NCI-H1417 treated with DMSO at 0.1 percent for 48 hours (cell line): Measurements from ENCODE around the gene TSPAN5.
A peak's percentile ranks its signal among the peaks of the same experiment; 100 is the strongest.
"Not testable (repeated sequence)": the region's sequence is repeated elsewhere in the genome, so short reads cannot be mapped to it uniquely, and the experiment has no call there.

Experiments
- DNase-seq: peaks from one replicate; lab custom pipeline; 2025; lab: John Stamatoyannopoulos, UW

TSPAN5 gene

DNA sequence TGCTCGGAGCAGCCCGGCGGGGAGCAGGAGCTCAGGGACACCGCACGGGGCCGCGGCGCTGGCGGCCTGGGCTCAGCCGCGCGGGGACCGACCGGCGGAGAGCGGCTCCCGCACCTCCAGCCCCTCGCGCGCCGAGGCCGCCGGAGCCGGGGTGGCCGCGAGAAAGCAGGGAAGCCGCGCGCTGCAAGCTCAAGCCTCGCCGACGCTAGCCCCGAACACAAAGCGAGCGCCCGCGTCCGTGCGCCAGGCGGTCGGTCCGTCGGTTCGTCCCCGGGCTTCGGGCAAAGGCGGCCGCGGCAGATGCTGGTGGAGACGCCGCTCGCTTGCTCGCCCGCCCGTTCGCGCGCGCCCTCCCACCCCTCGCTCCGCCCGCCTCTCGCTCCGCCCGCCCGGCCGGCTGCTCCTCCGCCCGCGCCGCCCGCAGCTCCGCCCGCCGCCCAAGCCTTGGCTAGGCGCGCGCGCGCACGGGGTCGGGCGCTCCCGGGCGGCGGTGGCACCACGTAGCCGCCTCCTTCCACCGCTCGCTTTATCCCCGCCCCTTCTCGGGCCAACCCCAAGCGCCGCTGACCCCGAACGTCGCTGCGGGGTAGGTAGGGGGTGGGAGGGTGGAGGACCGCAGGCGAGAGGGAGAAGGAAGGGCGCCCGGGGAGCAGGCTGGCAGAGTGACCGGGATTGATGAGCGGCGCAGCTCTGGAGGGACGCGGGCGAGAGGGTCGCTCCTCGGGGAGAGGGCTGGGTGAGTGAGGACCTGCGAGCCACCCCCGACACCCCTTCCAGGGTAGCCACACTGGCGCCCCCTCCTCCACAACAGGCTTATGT is at the start of gene TSPAN5:
TSPAN5 (minus strand) TSS at position 325 of the 819 bp plus-strand sequence.
- peak; percentile 34 for DNase-seq

DNA sequence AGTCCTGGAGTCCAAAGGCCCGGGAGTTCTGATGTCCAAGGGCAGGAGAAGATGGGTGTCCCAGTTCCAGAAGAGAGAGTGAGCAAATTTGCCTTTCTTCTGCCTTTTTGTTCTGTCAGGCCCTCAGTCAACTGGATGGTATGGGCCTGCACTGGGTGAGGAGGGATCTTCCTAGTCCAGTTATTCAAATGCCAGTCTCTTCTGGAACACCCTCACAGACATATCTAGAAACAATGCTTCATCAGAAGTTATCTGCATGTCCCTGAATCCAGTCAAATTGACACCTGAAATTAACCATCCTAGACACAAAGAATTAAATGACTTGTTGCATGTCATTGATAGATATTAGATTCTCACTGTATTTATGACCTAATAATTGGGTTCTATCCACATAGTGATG is 48.5 kb upstream of the TSPAN5 start:
- DNase-seq = no peak

DNA sequence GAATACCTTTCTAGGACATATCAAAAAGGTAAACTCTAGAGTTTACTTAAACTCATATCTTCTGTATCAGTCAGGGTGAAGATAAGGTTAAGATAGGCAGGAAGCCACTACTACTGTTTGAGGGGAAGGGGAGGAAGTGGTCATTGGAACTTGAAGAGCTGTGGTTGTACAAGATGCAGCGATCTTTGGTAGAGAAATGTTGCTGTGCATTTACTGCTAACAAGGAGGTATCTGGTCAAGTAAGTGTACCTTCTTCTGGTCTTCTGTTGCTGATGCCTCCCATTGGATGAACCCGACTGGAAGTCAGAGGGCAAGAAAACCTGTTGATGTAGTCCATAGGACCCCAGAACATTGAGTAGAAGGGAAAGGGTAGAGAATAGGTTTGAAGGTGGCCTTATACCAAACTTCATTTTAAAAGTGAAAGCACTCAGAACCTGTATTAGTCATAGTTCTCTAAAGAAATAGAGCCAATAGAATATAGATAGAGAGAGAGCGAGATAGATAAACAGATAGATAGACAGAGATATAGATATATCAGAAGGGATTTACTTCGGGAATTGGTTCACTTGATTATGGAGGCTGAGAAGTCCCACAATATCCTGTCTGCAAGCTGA is 47.9 kb upstream of the TSPAN5 start:
- DNase-seq = no peak

DNA sequence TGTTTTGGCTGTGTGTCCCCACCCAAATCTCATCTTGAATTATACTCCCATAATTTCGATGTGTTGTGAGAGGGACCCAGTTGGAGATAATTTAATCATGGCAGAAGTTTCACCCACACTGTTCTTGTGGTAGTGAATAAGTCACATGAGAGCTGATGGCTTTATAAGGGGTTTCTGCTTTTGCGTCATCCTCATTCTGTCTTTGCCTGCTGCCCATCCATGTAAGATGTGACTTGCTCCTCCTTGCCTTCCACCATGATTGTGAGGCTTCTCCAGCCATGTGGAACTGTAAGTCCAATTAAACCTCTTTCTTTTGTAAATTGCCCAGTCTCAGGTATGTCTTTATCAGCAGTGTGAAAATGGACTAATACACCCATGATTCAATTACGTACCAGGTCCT is 47.2 kb upstream of the TSPAN5 start:
- DNase-seq = not testable (repeated sequence)

DNA sequence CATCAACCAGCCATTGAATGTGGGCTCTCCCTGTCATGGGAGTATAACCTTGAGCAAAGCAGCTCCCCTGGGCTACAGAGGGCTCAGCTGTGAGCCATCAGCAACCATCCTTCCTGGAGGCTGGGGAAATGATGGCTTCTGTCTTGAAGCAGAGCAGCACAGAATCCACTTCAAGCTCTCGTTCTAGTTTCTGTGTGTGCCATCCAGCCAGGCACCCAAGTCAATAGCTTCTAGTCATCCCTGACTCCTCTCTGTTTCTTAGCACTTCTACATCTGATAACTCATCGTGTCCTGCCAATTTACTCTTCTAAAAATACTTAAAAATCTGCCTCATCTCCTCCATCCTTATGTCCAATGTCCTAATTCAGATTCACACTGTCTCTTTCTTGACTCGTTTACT is 42.2 kb upstream of the TSPAN5 start:
- DNase-seq = no peak

DNA sequence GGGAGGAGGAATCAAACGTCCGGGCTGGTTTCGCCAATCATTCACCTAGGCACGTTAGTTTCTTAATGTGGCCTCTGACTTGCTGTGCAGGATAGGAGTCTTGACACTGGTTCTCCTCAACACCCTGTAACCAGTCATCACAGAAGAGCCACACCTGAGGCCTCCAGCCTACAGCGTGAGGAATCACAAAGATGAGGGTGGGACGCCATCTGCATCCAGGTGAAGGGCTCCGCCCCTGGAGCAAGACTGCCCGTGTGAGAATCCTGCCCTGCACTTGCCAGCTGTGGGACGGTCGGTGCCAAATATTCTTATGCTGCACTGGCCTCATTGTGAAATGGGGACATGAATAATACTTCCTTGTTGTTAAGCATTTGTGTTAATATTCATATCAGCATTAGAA is 35.7 kb upstream of the TSPAN5 start:
- DNase-seq = no peak

DNA sequence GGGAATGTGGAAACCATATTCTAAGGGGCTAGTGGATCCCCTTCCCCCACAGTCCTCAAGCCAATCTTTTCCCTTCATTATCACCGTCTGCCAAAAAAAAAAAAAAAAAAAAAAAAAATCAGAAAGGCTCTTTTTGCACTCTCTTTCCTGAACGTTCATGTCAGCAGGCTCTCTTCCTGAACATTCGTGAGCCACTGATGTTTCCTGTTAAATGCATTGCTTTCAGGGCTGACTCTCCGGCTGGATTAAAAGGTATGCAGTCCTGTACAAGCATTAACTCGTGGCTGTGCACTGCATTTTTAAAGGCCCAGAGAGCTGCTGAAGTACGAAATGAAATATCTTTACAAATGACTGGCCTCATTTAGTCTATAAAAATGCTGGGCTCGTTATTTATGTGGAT is 34.0 kb upstream of the TSPAN5 start:
- no peak for DNase-seq

DNA sequence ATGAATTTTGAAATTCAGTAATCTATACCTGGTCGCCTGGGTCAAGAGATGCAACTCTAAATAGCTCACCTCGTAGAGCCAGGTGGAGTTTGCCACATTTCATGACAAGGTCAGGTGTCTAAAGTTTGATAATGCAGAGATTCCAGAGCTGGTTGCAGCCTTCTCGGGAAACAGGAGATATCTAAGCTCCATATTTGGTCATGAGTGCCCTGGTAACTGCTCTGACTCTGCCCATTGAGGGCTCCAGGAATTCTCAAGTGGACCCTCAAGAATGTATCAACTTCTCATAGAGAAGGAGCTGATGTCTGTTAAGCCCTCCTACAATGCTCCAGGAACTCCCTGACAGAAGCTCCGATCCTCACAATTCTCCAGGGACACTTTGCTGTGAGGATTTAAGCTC is 33.2 kb upstream of the TSPAN5 start:
- DNase-seq = no peak

DNA sequence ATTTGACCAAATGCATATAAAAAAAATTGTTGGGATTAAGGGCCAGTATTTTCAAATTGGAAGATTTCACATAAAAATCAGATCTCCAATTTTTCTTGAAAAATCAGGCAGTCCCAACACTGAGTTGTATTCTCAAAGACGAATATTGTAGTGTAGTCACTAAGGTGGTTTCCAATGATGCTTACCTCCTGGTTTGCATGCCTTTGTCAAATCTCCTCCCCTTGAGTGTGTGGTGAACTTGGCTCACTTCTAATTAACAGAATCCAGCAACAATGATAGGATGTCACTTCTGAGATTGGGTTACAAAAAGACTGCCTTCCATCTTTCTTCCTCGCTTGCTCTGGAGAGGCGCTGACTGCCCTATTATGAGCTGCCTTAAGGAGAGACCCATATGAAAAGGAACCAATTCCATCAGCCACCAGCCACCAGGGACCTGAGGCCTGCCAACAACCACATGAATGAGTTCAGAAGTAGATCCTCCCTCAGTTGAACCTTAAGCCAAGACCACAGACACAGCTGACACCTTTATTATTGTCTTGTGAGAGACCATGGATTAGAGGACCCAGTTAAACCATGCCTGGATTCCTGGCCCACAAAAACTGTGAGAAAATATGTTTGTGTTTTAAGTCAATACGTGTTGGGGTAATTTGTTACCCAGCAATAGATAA is 31.2 kb upstream of the TSPAN5 start:
- DNase-seq = no peak

DNA sequence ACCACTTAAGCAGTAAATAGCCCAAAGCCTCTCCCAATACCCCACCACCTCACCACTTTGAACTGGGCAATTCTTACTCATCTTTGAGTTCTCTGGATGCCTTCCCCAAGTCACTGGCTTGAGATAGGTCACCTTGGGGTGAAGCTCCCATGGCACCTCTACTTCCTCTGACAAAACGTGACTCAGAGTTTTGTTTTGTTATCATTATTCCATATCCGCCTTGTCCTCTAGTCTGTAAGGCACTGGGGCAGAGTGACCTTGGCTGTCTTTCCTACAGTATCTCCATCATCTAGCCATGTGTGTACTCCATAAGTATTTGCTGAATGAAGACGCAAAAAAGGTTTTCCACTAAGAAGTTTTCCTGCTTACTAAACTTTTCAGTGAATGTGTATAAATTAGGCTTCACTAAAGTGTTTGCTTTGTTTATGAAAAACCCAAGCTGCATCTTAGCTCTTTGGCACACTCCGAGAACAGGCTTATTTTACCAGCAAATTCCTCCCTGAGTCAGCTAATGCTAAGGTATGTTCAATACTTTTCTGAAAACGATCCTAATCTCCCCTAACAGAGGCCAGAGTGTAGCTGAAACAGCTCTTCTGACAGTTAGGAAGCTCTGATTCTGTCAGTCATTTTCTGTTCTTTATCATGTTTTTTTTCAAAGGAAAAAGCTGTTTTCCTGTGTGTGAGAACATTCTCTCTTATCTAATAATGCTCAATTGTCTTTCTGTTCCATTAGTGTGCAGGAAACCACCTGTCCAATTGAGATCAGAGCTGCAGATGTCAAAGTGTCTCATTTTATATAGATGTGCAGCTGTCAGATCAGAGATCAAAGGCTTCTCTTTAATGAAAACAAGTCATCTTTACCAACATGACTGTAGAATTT is 30.2 kb upstream of the TSPAN5 start:
- DNase-seq = no peak

DNA sequence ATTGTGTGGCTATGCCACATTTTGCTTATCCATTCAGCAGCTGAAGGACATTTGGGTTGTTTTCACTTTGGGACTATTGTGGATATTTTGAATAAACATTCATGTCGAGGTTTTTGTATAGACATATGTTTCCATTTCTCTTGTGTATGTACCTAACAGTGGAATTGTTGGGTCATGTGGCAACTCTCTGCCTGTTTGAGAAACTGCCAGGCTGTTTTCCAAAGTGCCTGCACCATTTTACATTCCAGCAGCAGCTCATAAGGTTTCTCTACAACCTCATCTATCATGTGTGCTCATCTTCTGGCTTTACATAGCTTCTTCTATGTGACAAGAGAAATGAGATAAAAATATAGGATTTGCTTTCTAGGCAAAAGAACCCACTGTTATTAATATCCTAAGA is 29.5 kb upstream of the TSPAN5 start:
- no peak for DNase-seq

DNA sequence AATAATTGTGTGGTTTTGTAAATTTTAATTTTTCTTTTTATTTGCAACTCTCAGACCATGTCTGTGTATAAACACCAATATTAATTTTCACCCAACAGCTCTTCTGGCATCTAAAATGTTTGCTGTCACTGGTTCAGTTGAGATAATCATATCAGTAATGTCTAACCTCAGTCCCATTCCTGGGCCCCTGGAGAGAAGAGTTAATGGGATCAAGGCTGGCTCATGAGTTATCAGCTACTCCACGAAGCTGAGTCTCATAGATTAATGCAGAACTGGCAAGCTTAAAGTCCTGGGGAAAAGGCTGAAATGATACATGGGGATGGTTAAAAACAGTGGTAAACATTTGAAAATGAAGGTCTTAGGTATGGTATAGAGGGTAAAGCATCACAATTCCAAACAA is 28.4 kb upstream of the TSPAN5 start:
- DNase-seq = no peak

DNA sequence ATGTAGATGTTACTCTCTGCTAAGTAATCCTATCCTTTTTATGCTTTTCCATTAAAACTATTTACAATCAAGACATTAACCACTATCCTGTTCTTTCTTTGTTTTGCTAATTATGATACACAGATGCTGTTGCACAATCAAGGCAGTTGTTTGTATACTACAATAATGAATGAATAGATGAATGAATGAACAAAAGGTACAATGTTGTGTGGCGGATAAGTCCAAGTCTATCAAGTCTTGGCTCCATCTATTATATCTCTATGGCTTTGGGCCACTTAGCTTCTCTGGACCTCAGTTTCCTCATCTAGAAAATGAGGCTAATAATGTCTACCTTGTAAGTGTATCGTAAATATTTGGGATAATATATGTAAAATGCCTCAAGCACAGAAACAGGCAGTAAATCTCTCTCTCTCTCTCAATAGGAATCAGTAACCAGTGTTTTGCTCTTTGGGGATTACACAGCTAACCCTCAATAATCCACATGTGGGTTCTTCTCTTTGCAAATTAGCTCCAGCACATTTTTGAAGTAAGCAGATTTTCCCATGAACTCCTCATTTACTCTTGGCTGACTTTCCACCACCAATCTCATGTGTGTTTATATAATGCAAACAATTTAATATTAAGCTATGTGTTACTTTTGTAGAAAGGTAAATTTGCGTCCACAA is 27.8 kb upstream of the TSPAN5 start:
- no peak for DNase-seq

DNA sequence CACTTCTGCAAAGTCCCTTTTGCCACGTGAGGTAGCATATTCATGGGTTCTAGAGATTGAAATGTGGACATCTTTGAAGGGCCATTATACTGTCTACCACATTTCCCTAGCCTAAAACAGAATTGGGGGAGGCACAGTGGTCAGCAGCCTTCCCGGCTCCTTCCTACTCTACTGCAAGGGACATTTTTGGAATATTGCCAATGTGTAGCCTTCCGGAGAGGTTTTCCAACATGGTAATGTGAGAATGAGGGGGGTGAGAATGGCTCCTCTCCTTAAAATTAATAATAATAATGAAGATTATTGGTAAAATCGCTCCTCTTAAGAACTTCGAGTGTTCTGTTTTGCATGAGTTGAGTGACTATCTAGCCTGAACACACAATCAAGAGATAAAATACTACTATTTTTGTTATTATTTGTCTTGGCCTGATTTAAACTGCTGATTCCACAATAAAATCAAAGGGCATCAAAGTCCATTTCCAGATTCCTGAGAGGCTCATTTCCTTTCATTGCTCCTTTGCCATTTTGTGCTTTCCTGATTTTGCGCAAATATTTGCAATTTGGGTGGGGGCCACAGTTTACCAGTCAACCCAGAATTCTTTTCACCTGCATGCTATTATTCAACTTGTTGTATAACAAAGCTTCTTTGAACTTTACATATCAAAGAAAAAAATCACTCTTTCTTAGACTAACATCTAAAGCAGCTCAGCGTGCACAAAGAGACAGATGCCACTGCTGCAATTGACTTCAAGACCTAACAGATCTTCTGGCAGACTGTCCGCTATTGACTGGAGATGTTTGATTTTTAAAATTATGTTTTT is 27.0 kb upstream of the TSPAN5 start:
- DNase-seq = no peak

DNA sequence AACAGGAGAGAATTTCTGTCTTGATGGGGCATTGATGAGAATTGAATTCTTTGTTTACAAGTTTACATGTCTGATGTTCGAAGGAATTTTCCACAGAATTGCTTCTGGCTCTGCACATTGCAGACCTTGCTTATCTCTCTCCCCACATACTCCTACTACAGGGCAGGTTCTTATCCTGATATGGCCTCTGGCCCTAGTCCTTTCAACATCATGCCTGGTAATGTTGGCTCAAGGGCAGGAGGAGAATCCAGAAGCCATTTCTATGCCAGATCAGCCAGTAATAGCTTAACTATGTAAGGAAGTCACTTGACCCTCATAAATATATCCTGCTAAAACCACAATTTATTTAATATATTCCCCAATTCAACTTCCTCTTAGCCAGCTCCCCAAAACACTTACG is 24.3 kb upstream of the TSPAN5 start:
- no peak for DNase-seq

DNA sequence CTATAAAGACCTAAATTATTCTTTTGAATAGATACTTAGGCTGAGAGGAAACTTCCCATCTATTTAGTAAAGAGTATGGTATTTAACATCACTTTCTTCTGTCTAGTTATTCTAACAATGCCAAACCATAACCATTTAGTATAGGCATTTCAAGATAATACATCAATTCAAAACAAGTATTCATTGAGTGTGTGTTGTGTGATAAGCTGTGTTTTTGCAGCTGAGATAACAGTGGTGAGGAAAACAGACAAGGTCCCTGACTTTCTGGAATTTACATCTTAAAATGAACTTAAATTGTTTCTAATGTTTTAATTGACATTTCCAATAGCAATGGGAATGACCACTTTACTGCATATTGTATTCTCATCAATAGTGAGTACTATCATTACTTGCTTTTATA is 22.4 kb upstream of the TSPAN5 start:
- no peak for DNase-seq

DNA sequence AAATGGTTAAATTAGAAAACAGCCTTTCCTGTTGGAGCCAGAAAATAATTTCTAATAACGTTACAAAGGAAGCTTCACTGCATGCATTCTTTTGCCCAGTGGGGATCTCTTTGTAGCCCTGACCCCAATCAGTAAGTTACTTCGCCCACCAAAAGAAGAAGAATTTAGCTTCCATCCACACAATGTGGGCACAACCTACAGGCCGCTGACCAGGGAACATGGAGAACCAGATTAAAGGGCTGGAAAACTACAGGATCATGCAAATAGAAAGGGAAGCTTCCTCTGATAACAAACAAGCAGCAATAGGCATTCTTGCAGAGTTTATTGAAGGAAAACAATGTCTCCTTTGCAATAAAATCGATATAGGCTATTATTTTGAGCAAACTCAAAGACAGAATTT is 21.3 kb upstream of the TSPAN5 start:
- DNase-seq = no peak

DNA sequence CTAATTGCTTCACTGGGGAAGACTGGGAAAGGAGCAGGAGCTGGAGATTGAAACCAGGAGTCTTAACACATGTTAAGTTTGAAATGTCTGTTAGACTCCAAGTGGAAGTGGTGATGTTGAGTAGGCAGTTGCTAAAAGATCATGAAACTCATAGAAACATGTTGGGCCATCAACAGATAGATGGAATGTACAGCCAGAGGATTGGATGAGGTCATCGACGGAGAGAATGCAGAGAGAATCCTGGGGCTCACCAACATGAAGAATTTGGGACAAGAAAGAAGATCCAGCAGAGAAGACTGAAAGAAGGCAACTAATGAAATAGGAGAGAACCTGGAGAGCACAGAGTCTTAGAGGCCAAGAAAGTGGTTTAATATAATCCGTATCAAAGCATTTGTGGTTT is 19.4 kb upstream of the TSPAN5 start:
- DNase-seq = no peak

DNA sequence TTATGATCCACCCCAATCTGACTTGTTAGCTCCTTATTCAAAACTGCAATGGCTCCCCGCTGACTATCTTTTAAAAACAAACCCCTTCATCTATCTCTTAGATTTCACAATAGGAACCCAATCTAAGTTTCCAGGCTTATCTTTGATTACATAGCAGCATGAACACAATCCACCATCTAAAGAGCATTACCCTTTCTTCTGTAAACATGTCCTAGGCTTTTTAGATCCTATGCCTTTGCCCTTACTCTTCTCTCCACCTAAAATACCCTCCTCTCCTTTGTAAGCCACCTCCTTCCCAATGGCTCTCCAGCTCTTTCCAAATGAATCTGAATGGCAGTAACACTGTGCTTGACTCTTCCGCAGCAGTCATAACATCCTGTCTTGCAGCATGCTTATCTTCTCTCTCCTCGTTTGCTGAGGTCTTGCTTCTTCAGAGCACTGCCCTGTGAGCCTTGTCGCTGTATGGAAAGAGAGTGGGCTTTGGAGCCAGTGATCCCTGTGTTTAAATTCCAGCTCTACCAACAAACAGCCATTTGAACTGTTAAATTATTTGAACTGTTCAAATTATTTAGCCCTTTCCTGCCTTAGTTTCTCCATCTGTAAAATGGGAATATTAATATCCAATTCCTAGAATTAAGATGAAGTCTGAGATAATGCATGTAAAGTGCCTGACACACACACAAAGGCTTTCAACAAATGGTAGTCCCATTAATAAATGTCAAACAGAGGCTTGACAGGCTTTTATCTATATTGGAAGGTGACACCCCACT is 16.2 kb upstream of the TSPAN5 start:
- DNase-seq = no peak

DNA sequence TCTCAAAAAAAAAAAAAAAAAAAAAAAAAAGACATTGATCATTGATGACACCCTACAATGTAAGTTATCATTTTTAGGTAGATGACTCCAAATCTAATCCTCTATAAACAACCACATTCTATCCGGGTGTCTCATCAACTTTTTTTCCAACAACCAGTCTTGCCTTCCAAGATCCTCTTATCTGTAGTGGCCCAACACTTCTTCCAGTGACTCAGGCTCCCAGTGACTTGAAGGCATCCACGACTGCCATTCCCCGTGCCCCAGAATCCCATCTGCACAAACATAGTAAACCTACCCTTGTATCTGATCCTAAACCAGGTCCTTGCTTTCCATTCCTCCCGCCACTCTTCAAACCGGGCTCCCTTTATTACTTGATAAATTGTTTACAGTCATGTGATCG is 15.6 kb upstream of the TSPAN5 start:
- DNase-seq = no peak
